Sigmoid colon (tissue), 4 donors: ENCODE results near the gene RUNX1.

ENCODE experiments used
- CTCF ChIP-seq, 4 experiments: fragments of 450-650 bp in 3 of 4; fragments of 200-600 bp in 1 of 4; IDR thresholded peaks; one replicate each; pipeline ENCODE4 v1.5.1; 2016 to 2019; ENCODE audit warnings: antibody characterized with exemption in 4 of 4, mild to moderate bottlenecking in 3 of 4, moderate library complexity in 2 of 4
- POLR2A ChIP-seq, 2 donors: fragments of 450-650 bp; IDR thresholded peaks; one replicate each; pipeline ENCODE4 v1.6.1; 2016; ENCODE audit warnings: antibody characterized with exemption in 2 of 2, mild to moderate bottlenecking in 2 of 2, moderate library complexity in 2 of 2
- POLR2AphosphoS5 ChIP-seq, 4 donors: sonication (generic); formaldehyde crosslinking; IDR thresholded peaks; one replicate each; pipeline ENCODE4 v1.6.1; 2017; ENCODE audit warnings: antibody characterized with exemption in 4 of 4

GRCh38 chr21:34930971-34931370 lies 118.1 kb downstream of the RUNX1 start:
- TF ChIP-seq POLR2AphosphoS5 (IDR thresholded peaks at IDR 0.05) (no peak), CTCF (IDR thresholded peaks at IDR 0.05) (no peak), POLR2A (IDR thresholded peaks at IDR 0.05) (no peak)
